HG03060 (cell line): Measurements from ENCODE around the gene SLC2A13.
A peak's percentile ranks its signal among the peaks of the same experiment; 100 is the strongest.

Experiments
- ATAC-seq: cut with Tn5 transposase; IDR thresholded peaks from one replicate; pipeline ENCODE4 v1.9.1; 2021; ENCODE audit warnings: low read depth, moderate number of reproducible peaks; ENCODE audit not compliant: unreplicated experiment

The SLC2A13 gene

GRCh38 chr12:40002178-40003169, 103.4 kb downstream of the SLC2A13 start:
- no peak for ATAC-seq

- no peak for ATAC-seq
Measured at GRCh38 chr12:40001406-40001805, 104.5 kb downstream of the SLC2A13 start.

- ATAC-seq: no peak
Measured at GRCh38 chr12:40000884-40001283, 105.0 kb downstream of the SLC2A13 start.

- ATAC-seq: no peak
Measured at GRCh38 chr12:39993268-39993667, 112.6 kb downstream of the SLC2A13 start.

GRCh38 chr12:39990122-39991101, 115.5 kb downstream of the SLC2A13 start:
- ATAC-seq: peak; percentile 64

GRCh38 chr12:39989501-39989900, 116.4 kb downstream of the SLC2A13 start:
- ATAC-seq: no peak

- ATAC-seq: no peak
Measured at GRCh38 chr12:39988574-39988973, 117.3 kb downstream of the SLC2A13 start.

GRCh38 chr12:39986674-39987073, 119.2 kb downstream of the SLC2A13 start:
- no peak for ATAC-seq

- ATAC-seq: no peak
Measured at GRCh38 chr12:39984670-39985069, 121.2 kb downstream of the SLC2A13 start.

- no peak for ATAC-seq
Measured at GRCh38 chr12:39975374-39975918, 130.4 kb downstream of the SLC2A13 start.

GRCh38 chr12:39972119-39972518, 133.8 kb downstream of the SLC2A13 start:
- no peak for ATAC-seq

- ATAC-seq: no peak
Measured at GRCh38 chr12:39971348-39971747, 134.5 kb downstream of the SLC2A13 start.

GRCh38 chr12:39966721-39967120, 139.2 kb downstream of the SLC2A13 start:
- ATAC-seq: no peak

- ATAC-seq: no peak
Measured at GRCh38 chr12:39966256-39966655, 139.6 kb downstream of the SLC2A13 start.

- ATAC-seq: no peak
Measured at GRCh38 chr12:39959467-39959866, 146.4 kb downstream of the SLC2A13 start.

GRCh38 chr12:39959031-39959430, 146.8 kb downstream of the SLC2A13 start:
- ATAC-seq: no peak

GRCh38 chr12:39958377-39958776, 147.5 kb downstream of the SLC2A13 start:
- no peak for ATAC-seq

- ATAC-seq: no peak
Measured at GRCh38 chr12:39956725-39957124, 149.2 kb downstream of the SLC2A13 start.

GRCh38 chr12:39946361-39947280, 159.3 kb downstream of the SLC2A13 start:
- ATAC-seq: no peak

GRCh38 chr12:39937119-39937518, 168.8 kb downstream of the SLC2A13 start:
- no peak for ATAC-seq
